Neural cell (in vitro differentiated cells): Measurements from ENCODE around the gene SH3RF2.

ENCODE experiments used
- EZH2 ChIP-seq: fragments of 200-600, 300-800 bp; shearing (Covaris generic), sonication (generic); IDR thresholded peaks from 2 replicates; pipeline ENCODE4 v1.6.1; 2014; ENCODE audit warnings: antibody characterized with exemption, low read length, borderline replicate concordance, mild to moderate bottlenecking; ENCODE audit not compliant: insufficient read depth, poor library complexity, severe bottlenecking
- POLR2AphosphoS5 ChIP-seq: IDR thresholded peaks from 2 replicates; pipeline ENCODE4 v1.6.1; 2012
- SMC3 ChIP-seq: fragments of 450-650 bp; conservative IDR thresholded peaks from 2 replicates; pipeline ENCODE4 v1.6.1; 2014; ENCODE audit warnings: antibody characterized with exemption, mild to moderate bottlenecking, moderate library complexity; ENCODE audit not compliant: poor library complexity
- TAF1 ChIP-seq: IDR thresholded peaks from 2 replicates; pipeline ENCODE4 v1.6.1; 2012; ENCODE audit warnings: low read depth
- TF ChIP-seq, protein P1 (sequence below): fragments of 450-650 bp; IDR thresholded peaks from 2 replicates; pipeline ENCODE4 v1.5.1; 2014; ENCODE audit warnings: antibody characterized with exemption, mild to moderate bottlenecking, moderate library complexity; ENCODE audit not compliant: poor library complexity, severe bottlenecking

- TF ChIP-seq EZH2 (no peak), POLR2AphosphoS5 (no peak), SMC3 (no peak), TAF1 (no peak)
- TF ChIP-seq, protein P1, sequence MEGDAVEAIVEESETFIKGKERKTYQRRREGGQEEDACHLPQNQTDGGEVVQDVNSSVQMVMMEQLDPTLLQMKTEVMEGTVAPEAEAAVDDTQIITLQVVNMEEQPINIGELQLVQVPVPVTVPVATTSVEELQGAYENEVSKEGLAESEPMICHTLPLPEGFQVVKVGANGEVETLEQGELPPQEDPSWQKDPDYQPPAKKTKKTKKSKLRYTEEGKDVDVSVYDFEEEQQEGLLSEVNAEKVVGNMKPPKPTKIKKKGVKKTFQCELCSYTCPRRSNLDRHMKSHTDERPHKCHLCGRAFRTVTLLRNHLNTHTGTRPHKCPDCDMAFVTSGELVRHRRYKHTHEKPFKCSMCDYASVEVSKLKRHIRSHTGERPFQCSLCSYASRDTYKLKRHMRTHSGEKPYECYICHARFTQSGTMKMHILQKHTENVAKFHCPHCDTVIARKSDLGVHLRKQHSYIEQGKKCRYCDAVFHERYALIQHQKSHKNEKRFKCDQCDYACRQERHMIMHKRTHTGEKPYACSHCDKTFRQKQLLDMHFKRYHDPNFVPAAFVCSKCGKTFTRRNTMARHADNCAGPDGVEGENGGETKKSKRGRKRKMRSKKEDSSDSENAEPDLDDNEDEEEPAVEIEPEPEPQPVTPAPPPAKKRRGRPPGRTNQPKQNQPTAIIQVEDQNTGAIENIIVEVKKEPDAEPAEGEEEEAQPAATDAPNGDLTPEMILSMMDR, result no peak
Measured at GRCh38 chr5:146005723-146006122, 69.3 kb downstream of the SH3RF2 start.
